NCI-H748 (cell line): Measurements from ENCODE around the gene RHAG.

Source experiments
- DNase-seq: peaks from one replicate; lab custom pipeline; 2025; ENCODE audit not compliant: unreplicated experiment; lab: John Stamatoyannopoulos, UW

Gene RHAG

GRCh38 chr6:49565261-49565660, 71.4 kb downstream of the RHAG start:
- no peak for DNase-seq

DNA sequence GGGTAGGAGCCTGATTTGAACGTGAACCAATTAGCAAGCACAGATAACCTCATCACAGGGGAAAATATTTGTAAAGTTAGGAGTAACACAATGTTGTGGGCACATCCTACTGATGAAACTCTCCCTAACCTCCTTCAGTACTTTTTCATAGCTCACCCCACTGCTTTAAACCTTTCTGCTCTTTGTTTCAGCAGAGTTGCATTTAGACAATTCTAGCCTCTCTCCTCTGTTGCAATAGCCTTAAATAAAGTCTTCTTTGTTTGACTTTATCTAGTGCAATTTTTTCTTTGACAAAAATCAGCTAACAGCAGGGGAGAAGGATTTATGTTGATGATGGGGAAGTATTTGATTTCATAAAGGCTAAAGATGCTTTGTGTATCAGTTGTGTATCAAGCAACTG, 72.1 kb downstream of the RHAG start:
- DNase-seq, result no peak

DNA sequence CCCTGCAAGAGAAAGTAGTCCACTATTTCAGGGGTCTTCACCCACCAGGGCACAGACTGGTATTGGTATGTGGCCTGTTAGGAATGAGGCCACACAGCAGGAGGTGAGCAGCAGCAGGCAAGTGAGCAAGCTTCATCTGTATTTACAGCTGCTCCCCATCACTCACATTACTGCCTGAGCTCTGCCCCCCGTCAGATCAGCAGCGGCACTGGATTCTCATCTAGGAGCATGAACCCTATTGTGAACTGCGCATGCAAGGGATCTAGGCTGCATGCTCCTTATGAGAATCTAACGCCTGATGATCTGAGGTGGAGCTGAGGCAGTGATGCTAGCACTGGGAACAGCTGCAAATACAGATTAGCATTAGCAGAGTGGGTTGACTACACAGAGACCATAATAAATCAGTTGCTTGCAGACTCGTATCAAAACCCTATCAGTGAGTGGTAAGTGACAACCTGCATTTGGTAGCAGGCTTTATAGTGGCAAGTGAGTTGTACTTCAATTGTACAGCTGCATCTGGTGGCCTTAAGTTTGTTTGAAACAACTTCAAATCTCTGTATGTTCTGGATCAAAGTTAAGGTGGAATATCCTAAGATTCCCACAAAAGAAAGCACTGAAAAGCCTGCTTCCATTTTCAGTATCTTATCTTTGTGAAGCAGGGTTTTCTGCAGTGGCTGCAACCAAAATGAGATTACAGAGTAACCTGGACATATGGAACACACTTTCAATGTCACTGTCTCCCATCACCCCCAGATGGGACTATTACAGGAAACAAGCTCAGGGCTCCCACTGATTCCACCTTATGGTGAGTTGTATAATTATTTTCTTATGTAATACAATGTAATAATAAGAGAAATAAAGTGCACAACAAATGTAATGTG, 73.4 kb downstream of the RHAG start:
- DNase-seq, result no peak

- no peak for DNase-seq
These were observed 78.4 kb downstream of the RHAG start for GRCh38 chr6:49558238-49558637.

DNA sequence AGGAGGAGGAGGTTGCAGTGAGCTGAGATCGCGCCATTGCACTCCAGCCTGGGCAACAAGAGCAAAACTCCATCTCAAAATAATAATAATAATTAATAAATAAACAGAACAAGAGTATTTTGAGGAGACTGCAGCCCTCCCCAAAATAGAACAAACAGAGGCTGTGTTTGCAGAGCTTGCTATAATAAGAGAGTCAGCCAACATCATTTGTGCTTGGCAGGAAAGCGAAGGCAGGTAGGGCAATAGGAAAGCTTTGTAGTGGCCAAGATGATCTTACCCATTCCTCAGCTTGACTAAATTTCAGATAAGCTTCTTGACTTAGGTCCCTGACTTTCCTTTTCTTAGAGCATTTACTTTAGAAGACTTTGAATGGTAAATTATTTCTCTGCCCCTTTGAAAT, 79.5 kb downstream of the RHAG start:
- DNase-seq, result peak; percentile 11

- DNase-seq, result peak; percentile 92
These were observed 80.2 kb downstream of the RHAG start for GRCh38 chr6:49556429-49556837.

DNA sequence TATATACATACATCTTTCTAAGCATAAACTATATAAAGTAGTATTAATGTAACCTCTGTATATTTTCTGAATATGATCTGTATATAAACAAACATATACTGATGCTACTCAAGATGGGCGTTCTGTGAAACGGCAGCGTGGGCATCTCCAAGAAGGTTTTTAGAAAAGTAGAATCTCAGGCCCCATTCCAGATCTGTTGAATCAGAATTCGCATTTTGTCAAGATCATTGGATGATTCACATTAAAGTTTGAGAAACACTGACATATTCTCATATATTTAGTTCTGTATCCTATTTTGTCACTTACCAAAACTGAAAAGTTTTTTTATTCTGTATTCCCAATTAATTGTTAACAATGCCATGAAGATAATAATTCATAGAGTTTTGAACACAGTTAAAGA, 80.7 kb downstream of the RHAG start:
- DNase-seq, result no peak
